NCI-H128 (cell line): ENCODE data around the gene NDUFV1.
"Not testable (repeated sequence)": the region's sequence is repeated elsewhere in the genome, so short reads cannot be mapped to it uniquely, and the experiment has no call there.

ENCODE experiments used
- DNase-seq: peaks from one replicate; lab custom pipeline; 2025; ENCODE audit not compliant: unreplicated experiment; lab: John Stamatoyannopoulos, UW

The NDUFV1 gene

DNA sequence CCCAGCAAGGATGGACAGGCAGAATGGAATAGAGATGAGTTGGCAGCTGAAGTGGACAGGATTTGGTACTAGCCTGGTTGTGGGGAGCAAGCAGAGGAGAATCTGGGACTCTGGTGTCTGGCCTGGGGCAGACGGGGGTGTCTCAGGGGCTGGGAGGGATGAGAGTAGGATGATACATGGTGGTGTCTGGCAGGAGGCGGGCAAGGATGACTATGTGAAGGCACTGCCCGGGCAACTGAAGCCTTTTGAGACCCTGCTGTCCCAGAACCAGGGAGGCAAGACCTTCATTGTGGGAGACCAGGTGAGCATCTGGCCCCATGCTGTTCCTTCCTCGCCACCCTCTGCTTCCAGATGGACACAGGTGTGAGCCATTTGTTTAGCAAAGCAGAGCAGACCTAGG, 20.8 kb upstream of the NDUFV1 start:
- no peak for DNase-seq

- DNase-seq: no peak
These were observed 20.0 kb upstream of the NDUFV1 start for GRCh38 chr11:67586568-67587250.

GRCh38 chr11:67588136-67588503, 18.6 kb upstream of the NDUFV1 start:
- no peak for DNase-seq

DNA sequence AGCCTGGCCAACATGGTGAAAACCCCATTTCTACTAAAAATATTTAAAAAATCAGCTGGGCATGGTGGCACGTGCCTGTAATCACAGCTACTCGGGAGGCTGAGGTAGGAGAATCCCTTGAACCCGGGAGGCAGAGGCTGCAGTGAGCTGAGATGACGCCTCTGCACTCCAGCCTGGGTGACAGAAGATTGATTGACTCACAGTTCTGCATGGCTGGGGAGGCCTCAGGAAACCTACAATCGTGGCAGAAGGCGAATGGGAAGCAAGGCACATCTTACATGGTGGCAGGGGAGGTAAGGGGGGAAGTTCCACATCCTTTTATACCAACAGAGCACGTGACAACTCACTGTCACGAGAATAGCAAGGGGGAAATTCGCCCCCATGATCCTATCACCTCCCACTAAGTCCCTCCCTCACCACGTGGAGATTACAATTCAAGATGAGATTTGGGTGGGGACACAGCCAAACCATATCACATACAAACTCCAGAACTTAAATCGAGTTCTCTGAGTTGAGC, 17.8 kb upstream of the NDUFV1 start:
- not testable (repeated sequence) for DNase-seq

DNA sequence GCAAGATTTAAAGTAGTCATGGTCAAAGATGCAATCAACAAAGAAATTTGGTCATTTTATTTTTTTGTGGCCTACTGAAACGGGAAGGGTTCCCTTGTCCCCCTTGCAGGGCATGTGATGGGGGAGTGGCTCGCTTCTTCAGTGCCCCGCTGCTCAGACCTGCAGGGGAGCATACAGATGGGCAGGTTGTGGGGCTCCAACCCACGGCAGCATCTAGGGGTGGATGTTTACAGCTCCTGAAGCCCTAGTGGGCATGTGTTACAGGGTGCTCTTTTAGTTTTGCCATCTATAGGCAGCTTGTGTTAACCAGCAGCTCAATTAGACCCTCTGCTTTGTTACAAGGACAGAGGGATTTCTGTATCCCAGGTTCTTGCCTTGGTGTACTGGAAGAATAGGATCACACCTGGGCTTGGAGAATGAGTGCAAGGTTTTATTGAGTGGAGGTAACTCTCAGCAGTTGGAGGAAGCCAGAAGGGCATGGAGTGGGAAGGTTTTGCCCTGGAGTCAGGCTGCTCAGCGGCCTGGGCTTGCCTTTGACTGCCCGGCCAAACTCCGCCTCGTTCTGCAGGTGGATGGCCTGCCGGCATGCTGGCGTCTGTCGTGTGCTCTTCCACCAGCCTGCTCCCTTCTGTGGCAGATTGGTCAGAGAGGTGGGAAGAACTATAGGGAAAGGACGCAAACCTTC, 13.7 kb upstream of the NDUFV1 start:
- DNase-seq: no peak

DNA sequence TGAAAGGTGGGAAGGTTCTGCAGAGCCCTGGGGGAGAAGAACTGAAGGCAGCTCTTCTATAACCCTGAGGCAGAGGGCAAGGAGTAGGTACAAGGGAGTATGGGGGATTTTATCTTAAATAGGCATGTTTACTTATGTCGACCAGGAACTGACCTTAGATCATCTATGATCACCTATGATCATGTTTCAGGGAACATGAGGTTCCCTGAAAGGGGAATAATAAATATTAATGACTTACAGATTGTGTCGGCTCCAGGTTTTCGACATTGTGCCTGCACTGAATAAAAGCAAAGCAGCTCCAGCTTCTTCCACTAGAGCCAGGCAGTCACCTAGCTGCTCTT, 13.2 kb upstream of the NDUFV1 start:
- DNase-seq: no peak

- DNase-seq: no peak
These were observed 12.3 kb upstream of the NDUFV1 start for GRCh38 chr11:67594480-67594879.

GRCh38 chr11:67596753-67597300, 9.9 kb upstream of the NDUFV1 start:
- DNase-seq: no peak

- not testable (repeated sequence) for DNase-seq
These were observed 9.3 kb upstream of the NDUFV1 start for GRCh38 chr11:67597458-67597857.

- not testable (repeated sequence) for DNase-seq
These were observed 8.8 kb upstream of the NDUFV1 start for GRCh38 chr11:67597963-67598362.

DNA sequence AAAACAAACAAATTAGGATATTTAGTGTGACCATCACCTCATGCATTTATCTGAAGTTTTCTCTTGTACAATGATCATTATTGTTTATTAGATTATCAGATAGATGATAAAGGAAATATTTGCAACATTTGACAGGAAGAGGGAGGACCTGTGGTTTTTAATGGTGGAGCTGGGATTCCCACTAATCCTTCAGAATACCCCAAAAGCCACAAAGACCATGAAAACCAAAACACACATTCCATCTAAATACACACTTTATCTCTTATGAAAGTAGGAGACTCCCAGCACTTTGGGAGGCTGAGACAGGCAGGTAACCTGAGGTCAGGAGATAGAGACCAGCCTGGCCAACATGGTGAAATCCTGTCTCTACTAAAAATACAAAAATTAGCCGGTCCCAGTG, 7.6 kb upstream of the NDUFV1 start:
- DNase-seq: no peak

- no peak for DNase-seq
These were observed 6.3 kb upstream of the NDUFV1 start for GRCh38 chr11:67600324-67601029.

DNA sequence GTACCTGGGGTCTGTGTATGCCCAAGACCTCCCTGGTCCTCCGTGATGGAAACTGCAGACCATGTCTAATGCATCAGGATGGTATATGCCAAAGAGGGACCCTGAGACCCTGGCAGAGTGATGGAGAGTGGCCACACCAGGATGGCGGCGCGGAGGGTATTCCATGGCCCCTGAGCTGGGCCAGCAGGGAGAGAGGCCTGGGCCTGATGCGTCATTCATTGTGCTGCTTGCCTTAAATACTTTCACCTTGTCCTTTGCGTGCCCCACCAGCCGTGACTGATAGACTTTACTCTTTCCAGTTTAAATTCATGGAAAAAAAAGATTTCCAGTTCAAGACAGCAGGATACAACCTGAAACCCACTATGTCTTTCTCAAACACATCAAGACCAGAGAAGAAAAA, 5.6 kb upstream of the NDUFV1 start:
- DNase-seq: no peak

- DNase-seq: not testable (repeated sequence)
These were observed 2.6 kb upstream of the NDUFV1 start for GRCh38 chr11:67604119-67604518.

DNA sequence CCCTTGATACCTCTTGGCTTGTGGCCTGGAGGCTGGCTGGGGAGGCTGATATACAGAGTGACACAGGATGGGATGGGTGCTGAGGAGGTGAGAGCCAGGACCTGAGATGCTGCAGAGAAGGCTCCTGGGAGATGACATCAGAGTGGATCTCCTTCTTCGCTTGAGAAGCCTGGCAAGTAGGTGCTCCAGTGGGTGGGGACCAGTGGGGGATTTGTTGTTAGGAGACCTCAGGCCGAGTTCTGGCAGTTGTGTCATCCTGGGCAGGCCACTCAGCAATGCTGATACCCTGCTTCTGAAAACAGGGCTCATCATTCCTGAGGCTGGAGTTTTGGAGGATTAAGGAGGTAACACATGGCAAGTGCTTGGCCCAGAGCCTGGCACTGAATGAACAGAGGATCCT, 1.9 kb upstream of the NDUFV1 start:
- no peak for DNase-seq

GRCh38 chr11:67605231-67606011, 1.3 kb upstream of the NDUFV1 start:
- no peak for DNase-seq

GRCh38 chr11:67606093-67606491, 644 bp upstream of the NDUFV1 start:
- DNase-seq: no peak

DNA sequence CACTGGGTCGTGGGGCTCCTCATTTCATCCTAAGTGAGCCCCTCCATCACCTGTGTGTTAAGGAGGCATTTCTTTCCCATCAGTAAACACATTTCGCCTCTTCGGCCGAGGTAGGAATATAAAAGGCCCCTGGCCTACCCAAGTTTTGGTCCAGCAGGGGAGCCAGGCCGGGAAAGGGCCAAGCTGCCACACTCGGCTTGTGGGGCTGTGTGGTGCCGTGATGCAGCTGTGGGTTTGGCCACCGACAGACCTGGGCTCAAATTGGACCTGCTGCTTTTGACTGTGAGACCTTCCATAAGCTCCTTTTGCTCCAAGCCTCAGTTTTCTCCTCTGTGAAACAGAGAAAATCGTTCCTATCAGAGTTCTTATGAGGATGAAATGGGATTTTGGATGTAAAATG, 771 bp downstream of the NDUFV1 start:
- no peak for DNase-seq

DNA sequence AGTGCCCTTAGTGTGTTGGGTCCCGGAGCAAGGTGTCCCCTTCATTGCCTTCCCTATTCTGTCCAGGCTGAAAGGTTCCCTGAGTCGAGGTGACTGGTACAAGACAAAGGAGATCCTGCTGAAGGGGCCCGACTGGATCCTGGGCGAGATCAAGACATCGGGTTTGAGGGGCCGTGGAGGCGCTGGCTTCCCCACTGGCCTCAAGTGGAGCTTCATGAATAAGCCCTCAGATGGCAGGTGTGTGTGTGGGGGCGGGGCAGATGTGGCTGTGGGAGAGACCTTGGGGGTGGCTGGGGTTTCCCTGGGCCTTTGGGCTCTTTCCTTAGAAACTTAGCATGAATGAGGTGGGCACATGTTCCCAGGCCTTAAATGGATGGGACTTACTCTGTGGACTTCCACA, 1.8 kb downstream of the NDUFV1 start:
- DNase-seq: no peak

- no peak for DNase-seq
These were observed 2.6 kb downstream of the NDUFV1 start for GRCh38 chr11:67609316-67609715.

GRCh38 chr11:67610302-67610868, 3.6 kb downstream of the NDUFV1 start:
- no peak for DNase-seq
